KOPT-K1 (cell line): ENCODE measurements around the gene MACF1.
"Not testable (repeated sequence)": the region's sequence is repeated elsewhere in the genome, so short reads cannot be mapped to it uniquely, and the experiment has no call there.

Source experiments
- H3K27ac ChIP-seq: fragments of 200-600 bp; sonication (generic); 2 replicates; pipeline ENCODE4 v1.5.1; 2016; ENCODE audit warnings: antibody characterized with exemption, mild to moderate bottlenecking, low read depth, low read length; ENCODE audit not compliant: poor library complexity, severe bottlenecking
- H3K36me3 ChIP-seq: fragments of 200-600 bp; sonication (generic); 2 replicates; pipeline ENCODE4 v1.5.1; 2017; ENCODE audit warnings: antibody characterized with exemption, mild to moderate bottlenecking, low read length, moderate library complexity; ENCODE audit not compliant: insufficient read depth
- H3K9me3 ChIP-seq: fragments of 200-600 bp; sonication (generic); 2 replicates; pipeline ENCODE4 v1.5.1; 2017; ENCODE audit warnings: antibody characterized with exemption, low read length, mild to moderate bottlenecking; ENCODE audit not compliant: insufficient read depth, poor library complexity, severe bottlenecking

Gene MACF1

GRCh38 chr1:39450041-39450440, 245.5 kb downstream of the MACF1 start:
- not testable (repeated sequence) for H3K9me3 ChIP-seq, H3K27ac ChIP-seq
- H3K36me3 ChIP-seq = peaks cover 97% of the 10 kb centered on the region

- peaks cover 97% of the 10 kb centered on the region for H3K36me3 ChIP-seq
- H3K27ac ChIP-seq = no peak overlapping the region
- H3K9me3 ChIP-seq = no peaks in the 10 kb centered on the region
These were observed 246.6 kb downstream of the MACF1 start for GRCh38 chr1:39450956-39451606.

- Histone ChIP-seq H3K9me3 (no peaks in the 10 kb centered on the region), H3K36me3 (peaks cover 99% of the 10 kb centered on the region), H3K27ac (no peak overlapping the region)
These were observed 247.6 kb downstream of the MACF1 start for GRCh38 chr1:39452081-39452480.

GRCh38 chr1:39452540-39452939, 248.0 kb downstream of the MACF1 start:
- H3K36me3 ChIP-seq = peaks cover 99% of the 10 kb centered on the region

GRCh38 chr1:39453603-39454002, 249.1 kb downstream of the MACF1 start:
- H3K9me3 ChIP-seq = no peaks in the 10 kb centered on the region
- H3K27ac ChIP-seq = no peak overlapping the region
- peaks cover 99% of the 10 kb centered on the region for H3K36me3 ChIP-seq

More at GRCh38 chr1:39452540-39452939, 248.0 kb downstream of the MACF1 start:
- H3K9me3 ChIP-seq = no peaks in the 10 kb centered on the region
- no peak overlapping the region for H3K27ac ChIP-seq

GRCh38 chr1:39458991-39459390, 254.5 kb downstream of the MACF1 start:
- peaks cover 100% of the 10 kb centered on the region for H3K36me3 ChIP-seq
- no peak overlapping the region for H3K27ac ChIP-seq
- H3K9me3 ChIP-seq = no peaks in the 10 kb centered on the region

- peaks cover 100% of the 10 kb centered on the region for H3K36me3 ChIP-seq
- H3K27ac ChIP-seq = no peak overlapping the region
These were observed 257.6 kb downstream of the MACF1 start for GRCh38 chr1:39462074-39462473.

GRCh38 chr1:39466413-39467107, 262.1 kb downstream of the MACF1 start:
- Histone ChIP-seq H3K36me3 (peaks cover 100% of the 10 kb centered on the region), H3K9me3 (no peaks in the 10 kb centered on the region), H3K27ac (no peak overlapping the region)

More at GRCh38 chr1:39462074-39462473, 257.6 kb downstream of the MACF1 start:
- H3K9me3 ChIP-seq = no peaks in the 10 kb centered on the region

- H3K27ac ChIP-seq, H3K9me3 ChIP-seq: not testable (repeated sequence)
- H3K36me3 ChIP-seq = peaks cover 100% of the 10 kb centered on the region
These were observed 262.7 kb downstream of the MACF1 start for GRCh38 chr1:39467108-39467720.

GRCh38 chr1:39469150-39469549, 264.7 kb downstream of the MACF1 start:
- Histone ChIP-seq H3K27ac (no peak overlapping the region), H3K36me3 (peaks cover 100% of the 10 kb centered on the region), H3K9me3 (no peaks in the 10 kb centered on the region)

- peaks cover 100% of the 10 kb centered on the region for H3K36me3 ChIP-seq
- no peaks in the 10 kb centered on the region for H3K9me3 ChIP-seq
- H3K27ac ChIP-seq = no peak overlapping the region
These were observed 265.5 kb downstream of the MACF1 start for GRCh38 chr1:39470040-39470439.

GRCh38 chr1:39472826-39473225, 268.3 kb downstream of the MACF1 start:
- peaks cover 93% of the 10 kb centered on the region for H3K36me3 ChIP-seq
- no peak overlapping the region for H3K27ac ChIP-seq
- no peaks in the 10 kb centered on the region for H3K9me3 ChIP-seq

GRCh38 chr1:39473324-39473723, 268.8 kb downstream of the MACF1 start:
- H3K9me3 ChIP-seq = no peaks in the 10 kb centered on the region
- H3K36me3 ChIP-seq = peaks cover 93% of the 10 kb centered on the region
- no peak overlapping the region for H3K27ac ChIP-seq

GRCh38 chr1:39474810-39475209, 270.3 kb downstream of the MACF1 start:
- H3K9me3 ChIP-seq = no peaks in the 10 kb centered on the region
- no peak overlapping the region for H3K27ac ChIP-seq
- H3K36me3 ChIP-seq = peaks cover 93% of the 10 kb centered on the region

GRCh38 chr1:39475551-39475950, 271.1 kb downstream of the MACF1 start:
- not testable (repeated sequence) for H3K27ac ChIP-seq, H3K9me3 ChIP-seq
- peaks cover 93% of the 10 kb centered on the region for H3K36me3 ChIP-seq
